GM12878 (cell line): ENCODE results near the gene AXIN1. TPM values are rescaled to one million over a fixed set of nuclear protein-coding genes. Genes with fewer than 3 reads are reported as not detected.

Experiments
- ATF2 ChIP-seq: IDR thresholded peaks from 2 replicates; pipeline ENCODE4 v1.6.1; 2012; ENCODE audit warnings: low read length, inconsistent platforms
- CHD2 ChIP-seq: IDR thresholded peaks from 2 replicates; pipeline ENCODE4 v1.6.1; 2011; ENCODE audit warnings: low read depth, low read length, improper control_type of control experiment, borderline replicate concordance
- CTCF ChIP-seq, 3 experiments: IDR thresholded peaks in 2 of 3; conservative IDR thresholded peaks in 1 of 3; 2 replicates each; pipeline ENCODE4 v1.5.1; 2011; ENCODE audit warnings: low read depth in 3 of 3, low read length in 3 of 3, mild to moderate bottlenecking in 3 of 3, control low read depth in 2 of 3, moderate library complexity in 2 of 3, inconsistent platforms in 1 of 3, mixed read lengths in 1 of 3; ENCODE audit not compliant: control insufficient read depth in 2 of 3, insufficient read depth in 1 of 3; ENCODE audit errors: extremely low read depth in 1 of 3
- E2F8 ChIP-seq: fragments of 450-650 bp; IDR thresholded peaks from 2 replicates; pipeline ENCODE4 v1.6.1; 2018; ENCODE audit warnings: mild to moderate bottlenecking, low read depth, moderate library complexity; ENCODE audit not compliant: partially characterized antibody
- EGR1 ChIP-seq, 2 experiments: IDR thresholded peaks; 1 replicate in 1 of 2; 2 replicates in 1 of 2; pipeline ENCODE4 v1.6.1; 2011 to 2012; ENCODE audit warnings: low read depth in 2 of 2, low read length in 2 of 2, borderline replicate concordance in 1 of 2, mild to moderate bottlenecking in 1 of 2, moderate library complexity in 1 of 2
- EP300 ChIP-seq, 2 experiments: fragments of 150-350 bp in 1 of 2; IDR thresholded peaks; 2 replicates each; pipeline ENCODE4 v1.6.1; 2011 to 2012; ENCODE audit warnings: low read depth in 2 of 2, low read length in 2 of 2, borderline replicate concordance in 1 of 2, improper control_type of control experiment in 1 of 2, inconsistent platforms in 1 of 2; ENCODE audit not compliant: control insufficient read depth in 1 of 2
- FOXK2 ChIP-seq: fragments of 450-650 bp; IDR thresholded peaks from 2 replicates; pipeline ENCODE4 v1.6.1; 2017; ENCODE audit warnings: mild to moderate bottlenecking, moderate library complexity
- HSF1 ChIP-seq: fragments of 150-350 bp; IDR thresholded peaks from 2 replicates; pipeline ENCODE4 v1.6.1; 2014; ENCODE audit warnings: mild to moderate bottlenecking, low read depth, low read length
- JUNB ChIP-seq: IDR thresholded peaks from 2 replicates; pipeline ENCODE4 v1.6.1; 2016; ENCODE audit warnings: antibody characterized with exemption, mild to moderate bottlenecking
- NFYB ChIP-seq: IDR thresholded peaks from 2 replicates; pipeline ENCODE4 v1.6.1; 2011; ENCODE audit warnings: low read depth, mild to moderate bottlenecking, low read length, improper control_type of control experiment, moderate library complexity; ENCODE audit not compliant: insufficient read depth
- NKRF ChIP-seq: fragments of 450-650 bp; conservative IDR thresholded peaks from 2 replicates; pipeline ENCODE4 v1.6.1; 2017; ENCODE audit warnings: mild to moderate bottlenecking, moderate library complexity
- RAD51 ChIP-seq: fragments of 450-650 bp; IDR thresholded peaks from 2 replicates; pipeline ENCODE4 v1.6.1; 2016; ENCODE audit warnings: moderate library complexity, mild to moderate bottlenecking, inconsistent platforms
- RB1 ChIP-seq: fragments of 450-650 bp; formaldehyde crosslinking; IDR thresholded peaks from 2 replicates; pipeline ENCODE4 v1.6.1; 2017; ENCODE audit warnings: mild to moderate bottlenecking, borderline replicate concordance
- SKIL ChIP-seq: fragments of 450-650 bp; IDR thresholded peaks from 2 replicates; pipeline ENCODE4 v1.6.1; 2017; ENCODE audit warnings: mild to moderate bottlenecking, low read depth, inconsistent platforms; ENCODE audit not compliant: poor library complexity, severe bottlenecking
- SMAD1 ChIP-seq: fragments of 450-650 bp; IDR thresholded peaks from 2 replicates; pipeline ENCODE4 v1.6.1; 2018; ENCODE audit warnings: mild to moderate bottlenecking, low read depth; ENCODE audit not compliant: partially characterized antibody
- SRF ChIP-seq, 2 experiments: IDR thresholded peaks; 2 replicates each; pipeline ENCODE4 v1.6.1; 2011; ENCODE audit warnings: low read depth in 2 of 2, low read length in 2 of 2, mild to moderate bottlenecking in 1 of 2, moderate library complexity in 1 of 2
- ZNF217 ChIP-seq: fragments of 450-650 bp; IDR thresholded peaks from 2 replicates; pipeline ENCODE4 v1.6.1; 2017; ENCODE audit warnings: antibody characterized with exemption, mild to moderate bottlenecking
- ZSCAN29 ChIP-seq: fragments of 450-650 bp; IDR thresholded peaks from 2 replicates; pipeline ENCODE4 v1.6.1; 2017; ENCODE audit warnings: mild to moderate bottlenecking, moderate library complexity
- polyA plus RNA-seq, 11 experiments: library from polyadenylated mRNA; depleted of rRNA in 4 of 11; unstranded in 6 of 11; stranded (reverse) in 5 of 11; fragments of >200 nt; fragmentation: Nextera tagmentation in 4 of 11; fragmentation: Illumina TruSeq in 1 of 11; extraction: Ambion mirVana in 4 of 11; extraction: Trizol in 1 of 11; gene quantifications; 1 replicate in 1 of 11; 2 replicates in 10 of 11; pipeline versions ENCODE4 v1.2.1 to v1.2.3, GENCODE V29; 2011 to 2016; ENCODE audit warnings: inconsistent platforms in 2 of 11, missing spikeins in 2 of 11, low read depth in 1 of 11
- total RNA-seq, 4 experiments: library from RNA; depleted of rRNA in 3 of 4; stranded (reverse); fragments of >200 nt in 3 of 4; fragmentation: Illumina TruSeq in 1 of 4; extraction: Trizol in 1 of 4; gene quantifications; 2 replicates each; pipeline versions ENCODE4 v1.2.1 to v1.2.3, GENCODE V29; 2013 to 2021

The AXIN1 gene
- total and polyA plus RNA-seq, 10 of the 15 experiments (the other 5 are each of a cell fraction or from before 2014, with no cell fraction given), result 0.26 to 27.1 (median 7.7) TPM

GRCh38 chr16:396605-397004 lies 44.1 kb upstream of the AXIN1 start (continued):
- TF ChIP-seq EGR1 (IDR thresholded peaks at IDR 0.05; ENCODE audit: borderline replicate concordance in 1 of 2, low read depth in 2 of 2, low read length in 2 of 2) (no peak), HSF1 (no peak), ZSCAN29 (no peak), RAD51 (no peak), SMAD1 (no peak), RB1 (no peak), E2F8 (peak; percentile 48), NFYB (no peak), CHD2 (no peak), ATF2 (no peak), CTCF (IDR thresholded peaks at IDR 0.05 in 2 of 3, conservative IDR thresholded peaks at IDR 0.05 in 1 of 3; ENCODE audit: control insufficient read depth in 2 of 3, extremely low read depth in 1 of 3, insufficient read depth in 1 of 3, low read depth in 3 of 3, low read length in 3 of 3) (no peak), ZNF217 (no peak), FOXK2 (no peak), EP300 (IDR thresholded peaks at IDR 0.05; ENCODE audit: borderline replicate concordance in 1 of 2, control insufficient read depth in 1 of 2, low read depth in 2 of 2, low read length in 2 of 2) (no peak), NKRF (no peak), SRF (IDR thresholded peaks at IDR 0.05; ENCODE audit: low read depth in 2 of 2, low read length in 2 of 2) (no peak), JUNB (no peak), SKIL (no peak)
